ENCODE data around the gene POLDIP3.
"Not testable (repeated sequence)": the region's sequence is repeated elsewhere in the genome, so short reads cannot be mapped to it uniquely, and the experiment has no call there.

The POLDIP3 gene

DNA sequence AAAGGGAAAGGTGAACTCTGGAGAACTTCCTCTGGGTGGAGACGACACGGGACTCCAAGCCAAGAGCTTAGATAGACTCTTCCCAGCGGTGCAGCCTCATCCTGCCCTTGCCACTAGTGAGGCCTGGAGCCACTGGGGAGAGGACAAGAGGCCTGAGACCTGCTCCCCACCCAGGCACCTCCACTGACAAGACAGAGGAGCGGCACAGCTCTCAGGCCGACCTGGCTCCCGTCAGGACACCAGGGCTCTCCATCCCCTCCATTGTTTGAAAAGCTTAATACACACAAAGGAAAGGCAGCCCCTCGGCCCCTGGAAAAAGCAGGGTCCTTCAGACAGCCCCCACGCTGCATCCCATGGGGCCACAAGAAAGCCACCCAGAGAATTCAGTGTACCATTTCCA, 29.6 kb downstream of the POLDIP3 start:
- no peak for DNase-seq (ENCODE audit: low spot score)

DNA sequence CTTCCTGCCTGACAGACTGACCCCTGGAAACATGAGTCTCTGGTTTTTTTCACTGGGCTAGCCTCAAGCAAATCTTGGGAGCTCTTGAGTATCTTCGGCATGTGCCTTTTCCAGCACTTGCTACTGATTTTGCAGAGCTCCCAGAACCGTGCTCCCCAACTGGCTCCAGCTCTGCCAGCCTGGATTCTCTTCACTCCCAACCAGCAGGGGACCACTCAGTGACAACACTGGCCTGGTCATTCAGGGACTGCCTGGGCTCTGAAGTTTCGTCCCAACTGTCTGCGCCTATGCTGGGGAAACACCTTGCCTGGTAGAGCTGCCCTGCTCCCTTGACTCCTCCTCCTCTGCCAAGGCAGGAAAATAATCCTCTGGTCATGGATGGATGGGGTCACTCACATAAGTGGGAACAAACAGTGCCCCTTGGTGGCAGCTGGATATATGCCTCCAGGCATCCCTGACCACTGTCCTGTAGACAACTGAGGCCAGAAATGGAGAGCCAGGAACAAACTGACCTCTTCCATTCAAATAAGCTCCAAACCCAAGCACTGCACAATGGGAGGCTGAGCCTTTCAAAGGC, 30.2 kb downstream of the POLDIP3 start:
- no peak for DNase-seq (ENCODE audit: low spot score)

DNA sequence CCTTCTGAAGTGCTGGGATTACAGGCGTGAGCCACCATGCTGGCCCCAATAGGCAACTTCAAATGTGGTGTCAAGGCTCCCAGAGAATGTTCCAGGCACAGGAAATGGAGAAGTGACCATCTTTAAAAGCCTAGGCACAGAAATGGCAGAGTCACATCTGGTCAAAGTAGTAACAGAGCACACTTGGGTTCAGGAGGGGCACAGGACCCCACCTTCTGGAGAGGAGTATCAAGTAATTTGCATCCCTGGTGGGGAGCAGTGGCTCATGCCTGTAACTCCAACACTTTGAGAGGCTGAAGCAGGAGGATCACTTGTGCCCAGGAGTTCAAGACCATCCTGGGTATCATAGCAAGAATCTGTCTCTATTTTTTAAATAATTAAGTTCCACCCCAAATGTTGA, 31.7 kb downstream of the POLDIP3 start:
- no peak for DNase-seq (ENCODE audit: low spot score)

DNA sequence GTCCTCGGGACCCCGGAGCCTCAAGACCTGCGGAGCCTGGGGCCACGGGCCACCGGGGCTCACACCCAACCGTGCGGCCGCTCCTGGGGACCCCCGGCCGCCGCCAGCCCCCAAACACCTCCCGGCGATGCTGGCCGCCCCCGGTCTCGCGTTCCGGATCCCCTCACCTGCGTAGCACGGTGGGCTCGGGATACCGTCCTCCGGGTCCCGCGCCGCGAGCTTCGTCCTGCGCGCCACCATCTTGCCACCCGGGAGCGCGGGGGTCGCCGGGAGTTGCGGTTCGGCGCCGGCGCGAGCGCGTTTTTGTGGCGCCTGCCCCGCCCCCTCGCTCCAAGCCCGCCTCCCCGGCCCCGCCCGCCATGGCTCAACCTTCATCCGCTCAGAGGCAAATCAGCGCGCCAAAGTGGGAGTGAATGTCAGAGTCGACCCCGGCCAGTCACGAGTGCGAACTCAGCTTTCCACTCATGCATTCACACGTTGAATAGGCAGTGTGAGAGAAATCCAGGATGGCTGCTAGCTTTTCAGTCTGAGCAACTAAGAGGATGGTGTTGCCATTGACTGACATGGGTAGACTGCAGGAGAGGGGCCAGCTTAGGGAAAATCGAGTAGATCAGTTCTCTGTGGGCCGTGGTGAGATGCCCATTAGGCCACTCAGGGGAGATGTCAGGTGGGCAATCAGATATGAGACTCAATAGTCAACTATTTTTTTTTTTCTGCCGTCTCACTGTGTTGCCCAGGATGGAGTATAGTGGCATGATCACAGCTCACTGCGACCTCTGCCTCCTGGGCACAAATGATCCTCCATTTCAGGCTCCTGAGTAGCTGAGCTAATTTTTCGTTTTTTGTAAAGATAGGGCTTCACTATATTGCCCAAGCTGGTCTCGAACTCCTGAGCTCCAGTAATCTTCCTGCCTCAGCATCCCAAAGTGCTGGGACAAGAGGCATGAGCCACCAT, 32.6 kb downstream of the POLDIP3 start:
- peak; percentile 72 for DNase-seq (ENCODE audit: low spot score)

DNA sequence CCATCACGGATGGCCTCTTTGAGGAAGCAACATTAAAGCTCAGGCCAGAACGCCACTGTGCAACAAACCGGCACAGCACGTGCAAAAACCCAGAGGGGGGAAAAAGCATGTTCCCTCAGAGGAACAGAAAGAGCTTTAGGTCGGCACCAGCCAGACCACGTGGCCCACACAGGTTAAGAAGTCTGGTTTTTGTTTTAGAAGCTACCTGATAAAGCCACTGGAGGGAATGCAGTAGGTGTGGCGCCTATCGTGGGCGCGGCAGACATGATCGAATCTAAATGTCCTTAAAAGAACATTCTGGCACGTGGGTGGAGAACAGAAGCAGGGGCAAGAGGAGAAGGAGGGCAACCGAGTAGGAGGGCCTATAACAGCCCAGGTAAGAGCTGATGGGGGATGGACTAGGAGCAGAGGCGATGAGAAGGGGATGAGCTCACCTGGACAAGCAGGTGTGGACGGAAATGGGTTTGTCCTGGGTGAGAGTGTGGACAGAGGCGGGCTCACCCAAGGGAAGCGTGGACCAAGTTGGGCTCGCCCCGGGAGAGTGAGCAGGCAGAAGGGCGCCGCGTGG, 33.4 kb downstream of the POLDIP3 start:
- not testable (repeated sequence) for DNase-seq (ENCODE audit: low spot score)

DNA sequence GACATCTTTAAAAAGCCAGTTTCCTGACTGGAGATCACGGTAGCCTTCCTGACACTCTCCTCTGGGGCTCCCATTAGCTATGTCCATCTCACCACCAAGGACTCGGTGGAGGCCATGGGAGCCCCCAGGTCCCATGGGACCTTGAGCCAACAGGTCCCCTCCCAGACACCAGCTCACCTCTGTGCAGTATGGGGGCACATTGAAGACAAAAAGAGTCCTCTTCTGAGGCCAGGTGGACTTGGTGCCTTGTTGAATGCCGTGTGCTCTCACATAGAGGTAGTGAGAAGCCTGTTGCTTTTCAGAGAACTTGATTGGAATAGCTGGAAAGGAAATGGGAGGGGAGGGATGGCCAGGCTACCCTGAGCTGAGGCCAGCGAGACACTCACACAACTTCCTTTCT, 34.6 kb downstream of the POLDIP3 start:
- DNase-seq (ENCODE audit: low spot score) = not testable (repeated sequence)

DNA sequence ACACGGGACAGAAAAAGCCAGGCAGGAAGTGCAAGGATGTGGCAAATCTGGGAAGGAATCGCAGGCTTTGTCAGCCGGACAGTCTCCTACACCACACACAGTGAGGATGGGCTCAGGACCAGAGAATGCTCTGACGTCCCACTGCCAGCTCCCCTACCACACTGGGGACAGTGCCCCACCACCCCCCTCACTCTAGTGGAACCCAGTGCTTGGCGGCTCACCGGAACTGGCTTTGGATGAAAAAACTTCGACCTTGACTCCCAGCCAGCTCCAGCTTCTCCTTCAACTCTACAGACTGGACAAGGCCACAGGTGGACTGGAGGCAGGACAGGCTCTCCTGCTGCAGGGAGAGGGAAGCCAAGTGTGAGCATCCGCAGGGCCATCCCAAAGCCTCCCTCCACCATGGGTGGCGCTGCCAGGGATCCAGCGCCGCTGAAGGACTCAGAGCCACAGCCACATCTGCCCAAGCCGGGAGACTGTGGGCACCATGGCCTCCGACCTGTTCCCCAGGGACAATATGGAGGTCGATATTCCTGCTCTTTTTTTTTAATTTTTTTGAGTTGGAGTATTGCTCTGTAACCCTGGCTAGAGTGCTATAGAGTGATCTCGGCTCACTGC, 37.0 kb downstream of the POLDIP3 start:
- no peak for DNase-seq (ENCODE audit: low spot score)

DNA sequence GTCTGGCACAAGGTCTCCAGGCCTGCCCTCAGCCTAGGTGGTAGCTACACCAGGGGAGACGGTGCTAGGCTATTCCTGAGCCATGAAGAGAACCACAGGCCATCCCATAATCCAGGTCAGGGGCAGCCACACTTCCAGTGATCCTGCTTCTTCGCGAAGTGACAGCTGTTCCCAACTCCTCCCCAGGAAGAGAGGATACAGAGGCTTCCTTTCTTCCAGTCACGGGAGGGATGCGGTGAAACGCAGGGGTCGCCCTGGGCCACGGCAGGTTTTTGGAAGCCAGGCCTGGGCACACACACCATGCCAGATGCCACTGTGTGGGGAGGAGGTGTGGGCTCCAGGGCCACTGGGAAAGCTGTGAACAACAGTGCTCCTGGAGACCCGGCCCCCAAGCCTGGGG, 37.5 kb downstream of the POLDIP3 start:
- not testable (repeated sequence) for DNase-seq (ENCODE audit: low spot score)

DNA sequence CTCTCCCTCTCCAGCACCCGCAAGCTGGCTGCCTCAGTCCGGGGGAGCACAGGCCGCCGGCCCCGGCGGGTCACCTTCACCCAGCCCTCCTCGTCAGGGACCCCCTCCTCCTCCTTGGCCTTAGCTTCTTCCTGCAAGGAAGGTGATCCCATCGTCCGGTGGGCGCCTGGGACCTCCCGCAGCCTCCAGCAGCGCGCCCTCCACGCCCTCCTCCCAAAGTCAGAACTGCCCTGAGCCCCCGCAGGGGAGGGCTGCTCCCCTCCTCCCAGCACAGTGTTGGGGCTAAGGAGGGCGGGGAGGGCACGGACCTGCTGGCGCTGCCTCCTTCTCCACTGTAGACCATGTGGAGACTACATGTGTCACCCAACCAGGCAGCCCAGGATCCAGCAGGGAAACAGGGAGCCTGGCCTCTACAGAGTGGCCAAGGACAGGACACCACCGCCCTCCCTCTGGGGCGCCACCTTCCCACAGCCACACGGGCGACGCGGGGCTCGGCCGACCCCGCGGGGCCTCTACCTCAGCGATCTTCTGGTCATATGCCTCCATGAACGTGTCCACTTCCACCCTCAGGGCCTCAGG, 38.6 kb downstream of the POLDIP3 start:
- not testable (repeated sequence) for DNase-seq (ENCODE audit: low spot score)

DNA sequence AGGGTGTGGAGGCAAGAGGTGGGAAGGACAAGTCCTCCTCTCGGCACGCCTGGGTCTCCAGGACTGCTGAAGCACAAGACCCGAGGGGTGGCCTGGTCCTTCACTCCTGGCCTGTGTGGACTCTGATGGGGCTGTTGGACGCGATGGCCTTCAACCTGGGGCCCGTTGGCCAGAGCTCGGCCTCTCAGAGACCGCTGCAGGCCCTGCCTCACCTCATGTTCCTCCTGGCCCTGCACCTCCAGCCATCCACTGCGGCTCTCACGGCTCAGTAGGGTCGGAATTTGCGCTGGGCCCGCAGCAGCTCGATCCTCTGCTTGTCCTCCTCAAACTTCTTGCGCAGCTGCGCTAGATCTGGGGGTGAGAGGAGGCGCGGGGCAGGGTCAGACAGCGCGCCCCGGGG, 40.2 kb downstream of the POLDIP3 start:
- not testable (repeated sequence) for DNase-seq (ENCODE audit: low spot score)

DNA sequence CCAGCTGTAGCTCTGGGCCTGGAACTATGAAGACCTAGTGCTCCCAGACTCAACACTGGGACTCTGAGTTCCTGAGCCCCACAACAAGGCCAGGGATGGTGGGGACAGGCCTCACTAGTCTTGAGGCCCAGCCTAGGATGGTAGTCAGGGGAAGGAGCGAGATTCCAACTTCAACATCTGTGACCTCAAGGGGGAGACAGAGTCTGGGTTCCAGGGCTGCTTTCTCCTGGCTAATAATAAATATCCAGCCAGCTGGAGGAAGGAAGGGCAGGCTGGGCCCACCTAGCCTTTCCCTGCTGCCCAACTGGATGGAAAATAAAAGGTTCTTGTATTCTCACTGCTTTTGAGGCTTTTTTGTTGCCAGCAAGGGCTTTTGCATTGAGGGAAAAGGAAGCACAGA, 40.6 kb downstream of the POLDIP3 start:
- not testable (repeated sequence) for DNase-seq (ENCODE audit: low spot score)

DNA sequence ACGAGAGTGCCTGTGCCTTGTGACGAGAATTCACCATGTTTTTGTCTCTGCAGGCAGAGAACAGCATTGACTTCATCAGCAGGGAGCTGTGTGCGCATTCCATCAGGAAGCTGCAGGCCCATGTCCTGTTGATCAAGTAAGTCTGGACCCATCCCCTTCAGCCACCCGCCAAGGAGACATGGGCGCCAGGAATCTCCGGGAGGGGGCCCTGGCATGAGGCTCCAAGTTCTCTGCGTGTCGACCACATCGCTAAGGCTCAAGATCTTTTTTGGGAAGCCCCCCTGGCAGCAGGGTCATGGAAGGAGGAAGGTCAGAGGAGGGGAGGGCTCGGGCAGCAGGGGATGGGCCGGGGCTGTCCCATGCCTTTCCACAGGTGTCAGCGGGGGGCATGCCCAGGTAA, 43.6 kb downstream of the POLDIP3 start:
- not testable (repeated sequence) for DNase-seq (ENCODE audit: low spot score)

DNA sequence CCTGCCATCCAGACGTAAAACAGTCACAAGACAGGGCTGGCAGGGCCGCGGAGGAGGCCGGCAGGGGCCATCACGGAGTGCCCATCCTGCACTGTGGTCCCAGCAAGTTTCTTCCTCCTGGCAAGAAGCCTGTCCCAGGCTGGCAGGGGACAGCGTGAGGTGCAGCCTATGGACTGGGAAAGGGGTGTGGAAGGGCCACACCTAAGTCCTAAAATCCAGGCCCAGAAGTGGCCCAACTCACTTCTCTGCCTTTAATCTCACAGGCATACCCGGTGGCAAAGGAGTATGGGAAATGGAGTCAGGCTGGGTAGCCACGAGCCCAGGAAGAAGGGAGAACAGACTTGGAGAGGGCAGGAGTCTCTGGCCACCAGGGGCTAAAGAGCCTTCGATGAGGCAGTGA, 44.1 kb downstream of the POLDIP3 start:
- not testable (repeated sequence) for DNase-seq (ENCODE audit: low spot score)

DNA sequence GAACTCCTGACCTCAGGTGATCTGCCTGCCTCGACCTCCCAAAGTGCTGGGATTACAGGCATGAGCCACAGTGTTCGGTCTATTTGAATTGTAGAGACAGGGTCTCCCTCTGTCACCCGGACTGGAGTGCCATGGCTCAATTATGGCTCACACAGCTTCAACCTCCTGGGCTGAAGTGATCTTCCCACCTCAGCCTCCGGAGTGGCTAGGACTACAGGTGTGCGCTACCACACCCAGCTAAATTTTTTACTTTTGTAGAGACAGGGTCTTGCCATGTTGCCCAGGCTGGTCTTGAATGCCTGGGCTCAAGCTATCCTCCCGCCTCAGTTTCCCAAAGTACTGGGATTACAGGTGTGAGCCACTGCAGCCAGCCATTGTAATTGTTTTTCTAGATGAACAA, 46.7 kb downstream of the POLDIP3 start:
- not testable (repeated sequence) for DNase-seq (ENCODE audit: low spot score)

DNA sequence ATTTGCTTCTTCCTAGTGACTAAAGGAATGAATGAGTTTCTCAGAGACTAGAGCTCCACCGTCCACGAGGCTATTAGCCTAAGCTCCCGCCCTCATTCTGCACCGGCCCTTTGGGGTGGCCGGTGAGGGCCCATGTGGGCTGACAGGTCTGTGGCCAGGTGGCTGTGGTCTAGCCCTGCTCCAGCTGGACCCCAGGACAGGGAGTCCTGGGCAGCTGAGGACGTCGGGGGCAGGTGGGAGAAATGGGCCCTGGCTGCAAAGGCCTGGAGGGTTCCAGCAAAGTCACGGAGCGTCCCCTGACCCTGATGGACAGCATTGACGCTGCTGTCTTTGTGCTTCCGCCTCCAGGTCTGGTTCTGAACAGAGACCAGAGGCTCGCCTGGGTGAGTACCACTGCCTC, 48.7 kb downstream of the POLDIP3 start:
- DNase-seq (ENCODE audit: low spot score) = no peak

DNA sequence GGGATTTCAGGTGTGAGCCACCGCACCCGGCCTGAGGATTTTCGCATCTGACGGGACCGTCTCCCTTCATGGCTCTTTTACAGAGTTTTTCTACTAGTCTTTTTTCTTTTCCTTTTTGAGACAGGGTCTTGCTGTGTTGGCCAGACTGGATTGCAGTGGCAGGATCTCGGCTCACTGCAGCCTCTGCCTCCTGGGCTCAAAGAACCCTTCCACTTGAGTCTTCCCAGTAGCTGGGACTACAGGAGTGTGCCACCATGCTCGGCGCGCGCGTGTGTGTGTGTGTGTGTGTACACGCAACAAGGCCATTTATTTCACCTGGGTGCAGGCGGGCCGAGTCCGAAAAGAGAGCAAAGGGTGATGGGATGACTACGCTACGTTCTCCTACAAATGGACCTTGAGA, 50.0 kb downstream of the POLDIP3 start:
- DNase-seq (ENCODE audit: low spot score) = no peak

DNA sequence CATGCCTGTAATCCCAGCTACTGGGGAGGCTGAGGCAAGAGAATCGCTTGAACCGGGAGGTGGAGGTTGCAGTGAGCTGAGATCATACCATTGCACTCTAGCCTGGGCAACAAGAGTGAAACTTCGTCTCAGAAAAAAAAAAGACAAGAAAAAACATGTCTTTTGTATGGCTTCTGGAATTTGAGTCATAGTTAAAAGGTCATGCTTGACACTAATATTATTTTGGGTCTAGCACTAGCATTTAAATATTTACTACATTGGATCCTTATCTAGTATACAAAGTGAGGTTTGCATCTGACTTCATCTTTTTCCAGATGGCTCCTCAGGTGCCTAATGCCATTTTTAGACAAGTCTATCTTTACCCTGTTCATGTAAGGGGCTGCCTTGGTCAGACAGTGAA, 50.7 kb downstream of the POLDIP3 start:
- not testable (repeated sequence) for DNase-seq (ENCODE audit: low spot score)

DNA sequence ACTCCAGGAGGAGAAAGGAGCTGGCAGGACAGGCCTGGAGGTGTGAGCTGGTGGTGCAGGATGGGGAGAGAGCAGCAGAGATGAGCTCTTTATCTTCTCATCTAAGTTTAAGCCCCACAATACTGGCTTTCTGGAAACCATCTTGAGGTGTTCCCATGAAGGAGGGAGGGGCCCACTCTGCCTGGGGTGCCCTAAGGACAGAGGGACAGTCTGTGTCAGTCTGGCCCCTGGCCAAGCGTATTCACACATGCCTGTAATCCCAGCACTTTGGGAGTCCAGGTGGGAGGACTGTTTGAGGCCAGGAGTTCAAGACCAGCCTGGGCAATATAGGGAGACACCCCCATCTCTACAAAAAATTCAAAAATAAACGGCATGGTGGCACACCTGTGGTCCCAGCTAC, 52.0 kb downstream of the POLDIP3 start:
- no peak for DNase-seq (ENCODE audit: low spot score)

DNA sequence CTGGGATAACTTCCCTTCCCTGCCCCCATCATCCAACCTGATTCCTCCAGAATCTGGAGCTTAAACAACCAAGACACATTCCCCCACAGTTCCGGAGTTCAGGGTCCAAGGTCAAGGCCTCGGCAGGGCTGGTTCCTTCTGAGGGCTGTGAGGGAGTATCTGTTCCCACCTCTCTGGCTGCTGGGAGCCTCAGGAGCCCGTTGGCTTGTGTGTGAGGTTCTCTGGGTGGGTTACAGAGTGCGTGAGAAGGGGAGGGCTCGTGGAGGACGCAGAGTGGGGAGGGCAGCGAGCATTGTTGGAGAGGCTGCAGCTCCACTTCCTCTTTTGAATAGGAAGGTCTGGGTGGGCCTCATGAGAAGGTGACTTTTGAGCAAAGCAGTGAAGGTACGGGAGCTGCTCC, 52.4 kb downstream of the POLDIP3 start:
- no peak for DNase-seq (ENCODE audit: low spot score)

DNA sequence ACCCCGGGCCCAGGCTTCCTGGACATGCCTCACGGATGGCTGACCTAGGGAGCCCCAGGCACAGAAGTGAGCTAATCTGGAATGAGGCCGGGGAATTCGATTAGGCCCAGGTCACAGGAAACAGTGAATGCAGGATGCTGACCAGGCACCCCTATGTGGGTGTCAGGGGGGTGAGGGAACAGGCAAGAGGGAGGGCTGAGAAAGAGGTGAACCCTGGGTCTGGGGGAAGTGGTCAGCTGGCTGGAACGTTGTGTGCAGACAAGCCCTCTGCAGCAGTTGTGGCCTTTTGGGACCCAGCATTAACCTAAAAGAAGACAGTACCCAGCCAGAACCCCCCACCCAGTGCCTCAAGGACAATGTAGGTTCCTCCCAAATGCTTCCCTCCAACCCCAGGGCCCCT, 52.8 kb downstream of the POLDIP3 start:
- DNase-seq (ENCODE audit: low spot score) = no peak

DNA sequence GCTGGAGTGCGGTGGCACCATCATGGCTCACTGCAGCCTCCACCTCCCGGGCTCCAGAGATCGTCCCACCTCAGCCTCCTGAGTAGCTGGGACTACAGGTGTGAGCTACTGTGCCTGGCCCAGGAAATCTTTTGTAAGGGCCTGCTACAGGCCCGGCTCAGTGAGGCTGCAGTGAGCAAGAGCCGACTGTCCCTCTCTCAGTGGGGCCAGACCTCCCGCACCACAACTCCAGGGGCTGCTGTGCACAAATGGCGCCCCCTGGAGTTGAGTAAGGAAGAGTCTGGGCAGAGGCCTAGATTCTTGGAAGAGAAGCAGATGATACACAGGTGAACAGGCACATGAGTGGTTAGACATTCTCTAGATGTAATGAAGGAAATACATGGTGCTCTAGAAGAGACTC, 53.9 kb downstream of the POLDIP3 start:
- DNase-seq (ENCODE audit: low spot score) = no peak

DNA sequence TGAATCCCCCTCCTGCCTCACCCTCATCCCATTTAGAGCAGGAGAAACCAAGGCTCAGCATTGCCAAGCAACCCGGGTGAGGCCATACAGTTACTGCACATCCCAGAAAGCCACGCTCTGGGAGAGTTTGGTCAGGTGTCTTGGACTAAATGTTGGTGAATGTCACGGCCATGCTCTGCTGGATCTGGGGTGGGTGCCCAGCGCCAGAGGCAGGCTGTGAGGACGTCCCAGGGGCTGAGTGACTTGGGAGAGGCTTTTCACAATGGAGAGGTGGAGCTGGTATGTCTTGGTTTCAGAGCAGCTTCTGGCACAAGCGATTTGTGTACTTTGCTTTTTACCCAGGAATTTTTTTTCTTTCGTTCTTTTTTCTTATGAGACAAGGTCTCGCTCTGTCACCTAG, 54.3 kb downstream of the POLDIP3 start:
- no peak for DNase-seq (ENCODE audit: low spot score)

All from CD4-positive, alpha-beta T cell treated with Interleukin-2 at 100 ng/mL for 4 hours (primary cell).